GM21447 (cell line): ENCODE measurements around the gene SOS1.
"Not testable (repeated sequence)": the region's sequence is repeated elsewhere in the genome, so short reads cannot be mapped to it uniquely, and the experiment has no call there.

Experiments used
- ATAC-seq: cut with Tn5 transposase; IDR thresholded peaks from one replicate; pipeline ENCODE4 v1.9.1; 2021; ENCODE audit not compliant: unreplicated experiment

The SOS1 gene

DNA sequence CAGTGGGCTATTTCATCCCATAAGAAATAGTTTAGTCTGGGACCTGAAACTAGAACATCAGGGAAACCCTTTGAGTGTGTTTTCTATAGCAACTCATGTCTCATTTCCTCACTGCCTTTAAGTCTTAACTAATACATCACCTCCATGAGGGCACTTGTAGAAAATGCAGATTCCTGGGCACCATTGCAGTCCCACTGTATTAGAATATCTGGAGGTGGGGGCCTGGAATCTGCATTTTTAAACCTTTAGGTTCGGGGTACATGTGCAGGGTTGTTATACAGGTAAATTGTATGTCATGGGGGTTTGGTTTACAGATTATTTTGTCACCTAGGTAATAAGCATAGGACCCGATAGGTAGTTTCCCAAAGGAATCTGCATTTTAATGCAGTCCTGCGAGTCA lies 143.8 kb downstream of the SOS1 start:
- ATAC-seq: no peak

DNA sequence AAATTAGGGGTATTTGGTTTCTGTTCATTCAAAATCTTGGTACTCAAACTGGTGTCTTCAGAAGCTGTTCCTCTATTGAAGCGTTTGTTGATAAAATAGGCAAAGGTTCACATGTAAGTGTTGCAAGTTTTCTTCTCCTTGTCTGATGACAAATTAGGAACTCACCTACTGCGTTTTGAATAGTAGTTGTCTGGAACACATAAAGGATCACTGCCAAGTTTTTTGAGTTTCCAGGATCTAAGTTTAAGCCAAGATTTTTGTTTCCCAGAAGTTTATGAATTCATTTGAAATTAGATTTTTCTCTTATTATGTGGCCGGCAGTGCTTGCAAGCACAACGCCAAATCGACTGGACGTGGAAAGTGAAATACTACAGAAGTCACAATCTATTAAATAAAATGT lies 145.8 kb downstream of the SOS1 start:
- no peak for ATAC-seq

DNA sequence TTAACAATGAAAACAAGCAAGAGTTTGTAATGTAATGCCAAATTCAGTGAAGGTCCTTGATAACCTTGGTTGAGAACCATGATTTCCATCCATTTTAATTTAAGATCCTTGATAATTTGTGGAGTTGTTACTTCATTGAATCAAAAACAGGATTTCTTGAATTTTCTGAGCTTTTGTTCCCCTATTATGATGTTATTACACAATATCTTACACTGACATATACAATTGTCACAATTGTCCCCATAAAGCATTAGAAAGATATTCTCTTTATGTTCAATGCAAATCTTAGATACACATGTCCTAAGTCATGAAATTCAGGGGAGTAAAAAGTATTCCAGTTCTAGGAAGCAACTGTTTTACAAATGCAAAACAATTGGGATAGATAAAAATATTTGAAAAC lies 147.6 kb downstream of the SOS1 start:
- ATAC-seq: no peak

DNA sequence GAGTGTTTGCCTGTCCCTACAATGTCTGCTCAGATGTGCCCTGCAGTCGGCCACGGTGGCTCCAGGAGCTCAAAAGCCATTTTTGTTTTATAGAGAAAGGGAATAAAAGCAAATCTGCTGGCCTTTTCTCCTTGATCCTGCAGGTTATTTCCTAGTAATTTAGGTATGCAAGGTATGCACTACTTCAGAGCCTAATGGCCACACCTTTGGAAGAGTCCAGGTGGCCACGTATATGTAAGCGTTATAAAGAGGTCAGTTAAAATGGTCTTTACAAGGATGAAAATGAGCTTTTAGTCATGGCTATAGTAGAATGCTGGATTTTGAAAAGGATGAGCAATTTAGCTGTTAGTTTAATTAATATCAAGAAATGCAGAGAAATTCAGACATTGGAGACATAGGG lies 149.5 kb downstream of the SOS1 start:
- no peak for ATAC-seq

DNA sequence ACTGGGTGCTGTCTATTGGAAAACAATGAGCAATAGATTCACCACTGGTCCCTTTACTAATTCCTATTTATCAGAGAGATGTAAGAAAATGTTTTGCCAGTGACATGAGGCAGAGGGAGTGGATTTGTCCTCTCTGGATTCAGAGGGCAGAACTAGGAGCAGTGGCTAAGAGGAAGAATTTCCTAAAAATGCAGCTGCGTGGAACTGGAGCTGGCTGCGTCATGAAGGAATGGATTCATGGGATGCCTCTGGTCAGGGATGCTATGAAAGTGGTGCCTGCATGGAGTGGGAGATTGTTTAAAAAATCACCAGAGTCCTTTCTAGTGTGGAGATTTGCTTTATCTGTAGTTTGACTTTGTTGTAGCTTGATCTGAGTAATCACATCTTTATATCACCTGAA lies 152.8 kb downstream of the SOS1 start:
- ATAC-seq: no peak

DNA sequence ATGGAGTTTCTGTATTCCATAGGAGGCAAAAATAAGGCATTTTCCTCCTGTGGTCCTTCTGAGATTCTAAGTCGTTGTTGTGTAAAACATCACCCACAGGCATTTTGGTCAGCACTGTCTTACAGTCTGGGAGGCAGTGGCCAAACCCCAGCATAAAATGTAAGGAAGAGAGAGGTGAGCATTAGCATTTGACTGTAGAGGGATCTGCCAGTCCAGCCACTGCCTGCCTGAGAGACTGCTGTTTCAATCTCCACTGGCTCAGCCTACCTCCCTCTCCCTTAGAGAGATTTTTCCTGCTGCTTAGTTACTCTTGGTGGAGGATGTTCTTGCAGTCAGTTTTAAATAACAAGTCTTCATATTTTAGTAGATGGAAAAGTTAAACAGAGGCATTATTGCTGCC lies 154.2 kb downstream of the SOS1 start:
- no peak for ATAC-seq

DNA sequence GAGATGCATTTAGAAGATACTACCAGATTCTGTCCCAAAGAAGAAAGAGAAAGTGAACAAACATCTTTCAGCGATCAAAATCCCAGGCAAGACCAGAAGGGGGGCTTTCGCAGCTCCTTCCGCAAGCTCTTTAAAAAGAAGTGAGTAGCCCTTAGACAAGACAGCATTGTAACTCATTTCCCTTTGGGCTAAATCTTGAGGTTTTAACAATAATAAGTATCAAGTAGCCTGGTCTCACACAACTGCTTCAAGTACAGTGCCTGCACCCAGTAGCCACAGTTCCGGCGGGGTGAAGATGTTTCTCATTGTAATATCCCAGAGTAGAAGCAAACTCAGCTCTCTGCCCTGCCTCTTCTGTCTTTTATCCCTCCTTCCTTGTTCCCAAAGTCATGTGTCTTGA lies 154.8 kb downstream of the SOS1 start:
- no peak for ATAC-seq

DNA sequence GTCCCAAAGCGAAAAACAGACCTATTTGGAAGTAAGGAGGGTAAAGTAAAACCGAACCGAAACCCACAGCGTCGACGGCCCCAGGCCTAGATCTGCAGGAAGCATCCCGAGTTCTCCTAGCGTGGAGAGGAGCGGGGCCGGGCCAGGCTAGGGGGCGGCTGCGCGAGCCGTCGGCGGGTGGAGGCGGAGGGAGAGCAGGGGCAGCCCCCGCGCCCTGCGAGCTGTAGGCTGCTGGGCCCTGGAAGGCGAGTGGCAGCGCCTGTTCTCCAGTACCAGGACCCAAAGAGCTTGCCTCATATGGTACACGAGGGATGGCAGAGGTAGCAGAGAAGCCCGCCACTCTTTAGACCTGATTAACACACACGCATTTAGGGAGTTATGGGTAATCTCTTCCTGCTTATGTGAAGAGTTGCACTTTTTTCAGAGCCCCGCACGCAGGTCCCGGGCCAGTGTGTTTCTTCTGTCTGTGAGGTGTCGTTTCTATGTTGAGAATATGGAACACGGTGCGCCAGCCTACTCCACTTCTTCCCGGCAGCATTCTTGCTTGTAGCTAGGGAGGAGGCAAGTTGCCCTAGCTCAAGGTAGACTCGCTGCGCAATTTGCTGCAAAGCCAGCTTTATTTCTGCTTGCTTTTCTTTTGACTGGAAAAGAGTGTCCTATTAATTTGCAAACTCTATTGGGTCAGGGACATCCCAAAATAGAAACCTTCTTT lies 160.1 kb downstream of the SOS1 start:
- ATAC-seq: no peak

DNA sequence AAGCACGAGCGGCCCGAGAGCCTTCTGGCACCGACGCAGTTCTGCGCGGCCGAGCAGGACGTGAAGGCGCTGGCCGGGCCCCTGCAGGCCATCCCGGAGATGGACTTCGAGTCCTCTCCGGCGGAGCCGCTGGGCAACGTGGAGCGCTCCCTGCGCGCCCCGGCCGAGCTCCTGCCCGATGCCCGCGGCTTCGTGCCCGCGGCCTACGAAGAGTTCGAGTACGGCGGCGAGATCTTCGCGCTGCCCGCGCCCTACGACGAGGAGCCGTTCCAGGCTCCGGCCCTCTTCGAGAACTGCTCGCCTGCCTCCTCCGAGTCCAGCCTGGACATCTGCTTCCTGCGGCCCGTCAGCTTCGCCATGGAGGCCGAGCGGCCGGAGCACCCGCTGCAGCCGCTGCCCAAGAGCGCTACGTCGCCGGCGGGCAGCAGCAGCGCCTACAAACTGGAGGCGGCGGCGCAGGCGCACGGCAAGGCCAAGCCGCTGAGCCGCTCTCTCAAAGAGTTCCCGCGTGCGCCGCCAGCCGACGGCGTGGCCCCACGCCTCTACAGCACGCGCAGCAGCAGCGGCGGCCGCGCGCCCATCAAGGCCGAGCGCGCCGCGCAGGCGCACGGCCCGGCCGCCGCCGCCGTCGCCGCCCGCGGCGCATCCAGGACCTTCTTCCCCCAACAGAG lies 160.8 kb downstream of the SOS1 start:
- ATAC-seq: no peak

DNA sequence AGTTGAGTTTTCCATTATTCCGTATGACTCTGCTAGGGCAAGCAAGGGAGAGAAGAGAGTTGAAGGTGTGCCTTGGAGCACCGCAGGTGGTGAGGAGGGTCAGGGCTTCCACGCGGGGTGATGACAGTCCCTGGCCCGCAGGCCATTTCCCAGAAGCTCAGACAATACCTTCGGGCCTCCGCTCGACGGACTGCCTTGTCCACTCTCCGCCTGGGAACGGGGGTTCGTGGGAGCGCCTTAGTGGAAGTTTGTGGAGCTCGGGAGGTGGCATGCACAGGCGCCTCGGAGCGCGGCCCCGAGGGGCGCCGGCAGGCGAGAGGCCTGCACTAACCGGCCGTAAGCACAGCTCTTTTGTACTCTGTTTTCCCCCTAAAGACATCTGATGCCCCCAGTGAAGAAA lies 161.4 kb downstream of the SOS1 start:
- ATAC-seq: no peak

DNA sequence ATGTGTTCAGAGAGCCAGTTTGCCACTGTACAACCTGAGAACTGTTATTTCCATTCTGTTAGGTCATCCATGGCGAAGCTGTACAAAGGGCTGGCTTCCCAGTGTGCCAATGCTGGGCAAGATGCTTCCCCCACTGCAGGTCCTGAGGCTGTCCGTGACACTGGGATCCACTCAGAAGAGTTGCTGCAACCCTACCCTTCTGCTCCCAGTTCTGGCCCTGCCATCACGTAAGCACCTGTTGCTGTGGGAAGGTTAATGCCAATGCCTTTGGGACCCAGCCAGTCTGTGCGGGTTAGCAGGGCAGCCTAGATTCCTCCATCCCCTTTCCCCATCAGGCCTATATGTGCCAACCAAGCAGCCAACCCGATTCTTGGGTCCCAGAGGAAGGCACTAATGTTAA lies 162.9 kb downstream of the SOS1 start:
- ATAC-seq: no peak

DNA sequence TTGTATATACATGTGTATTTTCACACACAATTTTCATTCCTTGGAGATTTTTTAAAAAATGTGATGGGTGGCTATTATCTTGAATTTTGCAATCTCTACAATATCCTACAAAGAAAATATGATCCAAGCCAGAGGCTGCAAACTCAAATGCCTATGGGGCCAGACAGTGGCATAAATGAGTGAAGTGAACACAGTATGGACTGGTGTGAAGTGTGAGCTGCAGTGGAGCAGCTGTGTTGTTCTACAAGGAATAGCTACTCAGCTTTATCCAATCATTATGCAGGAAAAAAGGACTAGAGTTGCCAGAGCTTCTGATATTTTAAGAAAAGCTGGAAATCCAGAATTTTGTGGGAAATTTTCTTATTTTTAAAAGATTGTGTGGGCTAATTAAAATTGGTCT lies 169.1 kb downstream of the SOS1 start:
- no peak for ATAC-seq

DNA sequence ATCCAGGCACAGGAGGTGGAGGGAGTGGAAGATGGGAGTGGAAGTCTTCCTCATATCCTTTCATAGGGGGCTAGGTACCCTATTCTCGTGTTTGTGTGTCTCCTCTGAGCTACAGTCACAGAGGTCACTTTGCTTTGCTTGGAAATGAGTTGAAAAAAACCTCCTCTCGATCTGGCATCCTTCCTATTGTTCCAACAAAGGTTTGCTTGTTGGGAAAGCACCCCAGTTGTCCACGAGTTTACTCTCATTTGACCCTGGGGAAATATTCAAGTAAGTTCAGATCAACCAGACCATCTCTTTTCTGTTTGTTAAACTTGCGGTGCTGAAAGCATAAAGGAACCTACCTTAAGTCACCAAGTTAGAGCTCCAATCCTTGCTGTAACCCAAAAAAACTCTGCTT lies 171.9 kb downstream of the SOS1 start:
- no peak for ATAC-seq

DNA sequence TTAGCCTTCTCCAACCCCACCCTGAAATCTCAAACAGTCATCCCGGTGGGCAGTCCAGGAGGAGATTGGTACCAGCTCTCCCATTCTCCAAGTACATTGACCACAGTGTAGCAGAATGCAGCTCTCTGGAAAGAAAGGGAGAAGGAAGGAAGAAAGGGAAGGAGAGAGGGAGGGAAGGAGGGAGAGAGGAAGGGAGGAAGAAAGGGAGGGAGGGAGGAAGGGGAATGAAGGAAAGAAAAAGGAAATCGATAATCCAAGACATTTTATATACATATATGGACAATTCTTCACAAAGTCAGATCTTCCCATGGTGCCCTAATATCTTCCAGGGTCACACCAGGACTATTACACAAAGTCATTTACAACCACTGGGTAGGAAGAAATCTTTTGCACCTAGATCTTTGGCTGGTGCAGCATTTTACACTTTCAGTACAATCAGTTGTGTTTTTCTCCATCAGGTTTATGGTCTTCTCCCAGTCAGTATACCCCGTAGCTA lies 172.4 kb downstream of the SOS1 start:
- no peak for ATAC-seq

DNA sequence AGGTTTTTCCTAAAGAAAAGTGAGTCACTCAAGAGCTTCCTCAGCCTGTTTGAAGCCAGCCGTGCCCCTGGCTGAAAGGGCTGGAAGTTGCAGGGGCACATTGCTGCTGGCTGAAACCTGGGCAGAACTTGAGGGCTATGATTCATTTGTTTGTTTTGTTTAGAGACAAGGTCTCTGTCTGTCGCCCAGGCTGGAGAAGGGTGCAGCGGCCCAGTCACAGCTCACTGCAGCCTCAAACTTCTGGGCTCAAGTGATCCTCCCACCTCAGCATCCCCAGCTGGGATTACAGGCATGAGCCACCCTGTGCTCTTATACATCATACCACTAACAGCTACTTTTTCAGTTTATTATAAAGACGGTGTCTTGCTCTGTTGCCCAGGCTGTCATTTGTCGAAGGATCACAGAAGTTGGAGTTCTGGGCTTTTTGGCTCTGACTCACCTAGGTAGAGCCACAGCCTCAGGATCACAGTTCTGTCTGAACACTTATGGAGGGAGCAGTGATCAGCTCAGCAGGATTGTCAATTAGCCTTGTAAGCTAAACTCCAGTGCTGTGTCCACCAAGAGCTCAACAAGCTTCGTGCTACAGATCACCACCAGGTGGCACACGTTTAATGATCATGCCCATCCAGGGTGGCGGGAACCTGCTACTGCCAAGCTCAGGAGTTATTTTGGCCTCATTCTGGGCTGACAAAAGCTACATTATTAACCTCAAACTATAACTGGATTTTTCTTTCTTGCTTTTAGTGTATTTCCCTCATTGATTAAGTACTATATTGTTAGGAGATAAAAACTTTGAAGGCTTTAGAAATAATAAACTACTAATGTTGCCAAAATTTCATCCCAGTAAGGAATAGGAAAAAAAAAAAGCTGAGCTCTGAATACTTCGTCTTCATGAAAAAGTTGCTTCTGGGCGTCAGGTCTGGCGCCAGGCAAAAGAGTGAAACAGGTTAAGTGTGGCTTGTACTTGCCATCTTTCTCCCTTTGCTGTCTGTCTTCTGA lies 173.3 kb downstream of the SOS1 start:
- ATAC-seq: no peak

DNA sequence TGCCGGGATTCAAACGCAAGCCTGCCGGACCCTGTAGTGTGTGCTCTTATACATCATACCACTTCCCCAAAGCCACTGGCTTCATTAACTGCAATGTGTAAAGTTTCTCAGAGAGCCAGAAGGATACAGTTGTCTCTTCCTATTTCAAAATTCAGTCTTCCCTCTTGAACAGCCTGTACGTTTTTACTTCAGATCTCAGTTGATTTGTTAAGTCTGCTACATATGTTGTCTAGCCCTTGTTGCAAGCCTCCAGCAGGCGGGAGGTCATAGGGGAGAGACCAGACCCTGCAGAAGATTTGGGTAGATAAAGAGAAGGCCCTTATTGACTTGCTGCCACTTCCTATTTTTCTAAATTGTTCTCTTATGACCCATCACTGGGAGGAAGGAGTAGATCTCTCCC lies 174.9 kb downstream of the SOS1 start:
- ATAC-seq: no peak

DNA sequence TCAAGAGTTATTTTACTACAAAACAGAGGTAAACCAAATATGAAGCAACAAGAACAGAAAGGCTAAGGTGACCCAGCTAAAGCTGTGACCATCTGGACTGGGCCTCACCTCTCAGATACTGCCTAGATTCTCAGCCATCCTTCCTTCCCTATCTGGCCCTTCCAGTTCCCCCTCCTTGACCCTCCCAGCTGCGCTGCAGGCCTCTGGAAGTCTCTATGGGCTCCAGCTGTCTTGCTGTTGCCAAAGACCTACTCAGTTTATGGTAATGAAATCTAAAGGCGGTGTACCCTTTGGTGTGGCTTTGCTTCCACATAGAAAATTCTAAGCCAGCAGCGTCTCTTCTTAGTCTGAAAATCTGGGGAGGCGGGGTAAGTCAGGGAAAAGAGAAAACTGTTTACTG lies 175.5 kb downstream of the SOS1 start:
- ATAC-seq: no peak

DNA sequence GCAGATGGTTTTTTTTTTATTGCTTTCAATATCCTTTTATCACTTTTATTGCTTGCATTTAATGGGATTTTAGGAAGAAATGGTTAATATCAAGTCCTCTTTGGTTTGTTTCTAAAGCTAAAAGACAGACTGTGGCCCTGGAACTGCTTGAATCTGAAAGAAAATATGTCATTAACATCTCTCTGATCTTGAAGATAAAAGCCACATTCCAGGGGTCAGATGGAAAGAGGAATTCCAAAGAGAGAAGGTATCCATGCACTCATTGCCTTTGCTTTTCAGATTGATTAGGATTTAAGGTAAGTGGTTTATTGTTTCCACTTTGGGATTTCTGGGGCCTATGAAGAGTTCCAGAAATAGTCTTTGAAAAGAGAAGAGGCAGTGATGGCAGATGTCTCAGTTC lies 177.1 kb downstream of the SOS1 start:
- ATAC-seq: no peak

DNA sequence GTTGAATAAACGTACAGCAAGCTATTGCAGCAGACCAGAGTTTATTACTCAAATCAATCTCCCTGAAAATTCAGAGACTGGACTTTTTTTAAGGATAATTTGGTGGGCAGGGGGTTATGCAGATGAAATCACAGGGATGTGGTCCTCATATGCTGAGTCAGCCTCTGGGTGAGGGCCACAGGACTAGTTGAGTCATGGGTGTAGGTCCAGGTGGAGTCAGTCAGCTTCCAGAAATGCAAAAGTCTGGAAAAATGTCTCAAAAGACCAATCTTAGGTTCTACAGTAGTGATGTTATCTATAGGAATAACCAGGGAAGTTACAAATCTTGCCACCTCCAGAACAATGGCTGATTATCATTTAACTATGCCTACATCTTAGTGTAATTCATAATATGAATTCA lies 180.1 kb downstream of the SOS1 start:
- no peak for ATAC-seq

DNA sequence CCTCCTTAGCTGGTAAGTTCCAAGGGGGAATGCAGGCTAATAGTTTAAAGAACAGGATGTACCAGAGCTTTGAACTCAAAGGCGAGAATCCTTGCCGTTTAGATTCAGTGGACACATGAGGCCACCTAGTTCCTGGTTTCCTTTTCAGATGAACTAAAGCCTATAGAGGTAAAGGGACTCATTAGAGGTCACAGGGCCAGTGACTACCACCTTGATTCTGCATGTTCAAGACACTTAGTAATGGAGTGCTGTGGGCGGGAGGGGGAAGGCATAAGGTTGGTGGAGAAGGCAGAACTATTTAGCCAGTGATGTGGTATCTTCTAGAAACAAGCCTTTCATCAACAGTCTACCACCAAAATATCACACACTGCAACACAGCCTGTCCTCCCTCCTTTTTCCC lies 183.3 kb downstream of the SOS1 start:
- ATAC-seq: no peak

DNA sequence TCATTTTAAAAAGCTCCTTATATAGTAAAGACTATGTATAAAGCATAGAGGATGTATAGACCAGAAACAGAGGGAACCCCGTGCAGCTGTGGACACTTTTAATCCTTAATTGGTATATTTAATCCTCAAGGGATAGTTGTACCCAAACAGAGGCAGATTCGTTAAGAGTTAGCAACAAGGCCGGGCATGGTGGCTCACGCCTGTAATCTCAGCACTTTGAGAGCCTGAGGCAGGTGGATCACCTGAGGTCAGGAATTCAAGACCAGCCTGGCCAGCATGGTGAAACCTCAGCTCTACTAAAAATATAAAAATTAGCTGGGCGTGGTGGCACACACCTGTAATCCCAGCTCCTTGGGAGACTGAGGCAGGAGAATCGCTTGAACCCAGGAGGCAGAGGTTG lies 184.3 kb downstream of the SOS1 start:
- not testable (repeated sequence) for ATAC-seq
